Ishikawa (cell line): ENCODE data around the gene ZNF845.

Experiments used
- CREB1 ChIP-seq: IDR thresholded peaks from 2 replicates; pipeline ENCODE4 v1.6.1; 2012; ENCODE audit warnings: low read depth
- EP300 ChIP-seq: IDR thresholded peaks from 2 replicates; pipeline ENCODE4 v1.6.1; 2012; ENCODE audit warnings: borderline replicate concordance
- TCF12 ChIP-seq: IDR thresholded peaks from 2 replicates; pipeline ENCODE4 v1.6.1; 2012; ENCODE audit warnings: low read depth
- TF ChIP-seq, protein P1 (sequence below): IDR thresholded peaks from 2 replicates; pipeline ENCODE4 v1.6.1; 2012
- TF ChIP-seq, protein P2 (sequence below): IDR thresholded peaks from 2 replicates; pipeline ENCODE4 v1.6.1; 2012

DNA sequence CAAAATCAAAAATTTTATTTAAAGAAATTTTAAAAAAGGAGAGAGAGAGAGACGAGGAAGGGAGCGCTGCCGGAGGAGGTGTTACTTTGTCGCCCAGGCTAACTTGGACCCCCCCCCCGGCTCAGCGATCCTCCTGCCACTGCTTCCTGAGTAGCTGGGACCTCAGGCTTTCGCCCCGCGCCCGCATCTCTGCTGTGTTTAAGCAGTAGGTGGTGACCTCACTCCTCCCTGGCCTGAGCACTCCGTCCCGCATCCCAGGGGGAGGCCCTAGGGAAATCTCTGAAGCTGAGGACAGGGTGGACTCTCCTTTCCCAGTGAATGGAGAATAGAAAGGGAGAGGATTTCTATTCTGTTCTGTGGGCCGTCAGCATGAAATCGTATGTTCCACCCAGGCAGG lies 485 bp upstream of the ZNF845 start:
- TF ChIP-seq TCF12: no peak
- TF ChIP-seq, protein P1, sequence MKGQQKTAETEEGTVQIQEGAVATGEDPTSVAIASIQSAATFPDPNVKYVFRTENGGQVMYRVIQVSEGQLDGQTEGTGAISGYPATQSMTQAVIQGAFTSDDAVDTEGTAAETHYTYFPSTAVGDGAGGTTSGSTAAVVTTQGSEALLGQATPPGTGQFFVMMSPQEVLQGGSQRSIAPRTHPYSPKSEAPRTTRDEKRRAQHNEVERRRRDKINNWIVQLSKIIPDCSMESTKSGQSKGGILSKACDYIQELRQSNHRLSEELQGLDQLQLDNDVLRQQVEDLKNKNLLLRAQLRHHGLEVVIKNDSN: no peak
- TF ChIP-seq CREB1: no peak
- TF ChIP-seq, protein P2, sequence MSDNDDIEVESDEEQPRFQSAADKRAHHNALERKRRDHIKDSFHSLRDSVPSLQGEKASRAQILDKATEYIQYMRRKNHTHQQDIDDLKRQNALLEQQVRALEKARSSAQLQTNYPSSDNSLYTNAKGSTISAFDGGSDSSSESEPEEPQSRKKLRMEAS: no peak
- TF ChIP-seq EP300: no peak
